ENCODE results near the gene CNRIP1. TPM values are rescaled to one million over a fixed set of nuclear protein-coding genes. Genes with fewer than 3 reads are reported as not detected.

CNRIP1 gene
- total RNA-seq, 1 experiment from 2014 or later, result not detected

DNA sequence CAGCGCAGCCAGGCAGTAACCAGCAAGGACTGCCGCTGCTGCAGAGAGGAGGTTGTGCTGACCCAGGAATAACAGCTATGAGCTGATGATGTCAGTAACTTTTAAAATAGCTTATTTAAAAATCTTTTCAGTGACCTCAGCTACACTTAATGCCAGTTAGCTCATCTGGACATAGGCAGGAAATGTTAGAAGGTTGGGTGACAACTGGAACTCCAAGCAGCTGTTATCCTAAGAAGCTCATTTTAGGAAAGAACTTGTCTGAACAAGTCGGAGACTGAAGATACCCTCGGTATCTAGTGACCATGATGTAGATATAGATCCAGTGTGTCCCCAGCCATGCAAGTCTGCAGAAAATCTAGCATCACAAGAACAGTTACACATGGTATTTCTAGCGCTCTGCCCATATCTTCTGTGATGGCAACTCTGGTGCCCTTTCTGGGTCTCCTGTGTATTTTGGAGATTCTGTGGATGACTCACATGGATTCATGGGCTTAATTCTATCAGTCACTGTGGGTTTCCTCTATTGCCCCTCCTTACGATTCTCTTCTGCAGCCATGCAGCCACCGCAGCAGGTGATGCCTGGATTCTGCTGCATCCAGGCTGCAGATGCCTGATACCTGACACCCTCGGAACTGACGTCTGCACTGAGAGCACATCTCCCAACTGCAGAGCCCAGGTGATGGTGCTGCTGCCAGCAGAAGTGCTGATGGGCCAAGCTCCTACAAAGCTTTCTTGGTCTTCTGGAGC is 25.6 kb upstream of the CNRIP1 start:
- CTCF ChIA-PET, result no interaction called here
- H3K27me3 Mint-ChIP-seq (ENCODE audit: insufficient read depth, unreplicated experiment), result peaks cover 24% of the 10 kb centered on the region
- POLR2A ChIA-PET, result no interaction called here

GRCh38 chr2:68344031-68344430 is 24.3 kb upstream of the CNRIP1 start:
- no TSS peak for BruUV-seq (replicated peaks)
- Histone ChIP-seq H3K4me1 (no peaks in the 10 kb centered on the region), H3K36me3 (ENCODE audit: control insufficient read depth, insufficient read depth, low read length) (no peaks in the 10 kb centered on the region), H3K27me3 (replicated peaks; ENCODE audit: control insufficient read depth, insufficient read depth, low read length) (no peaks in the 10 kb centered on the region), H3K4me3 (ENCODE audit: low read depth, low read length) (no peak overlapping the region), H3K9me3 (no peaks in the 10 kb centered on the region)
- intact Hi-C loops (cut with micrococcal nuclease; ENCODE audit: unreplicated experiment), result no loop called here
- no peak for DNase-seq
- Mint-ChIP-seq H3K27ac (ENCODE audit: unreplicated experiment) (no peak overlapping the region), H3K9me3 (ENCODE audit: unreplicated experiment) (no peaks in the 10 kb centered on the region), H3K36me3 (ENCODE audit: insufficient read depth, unreplicated experiment) (no peaks in the 10 kb centered on the region), H3K27me3 (ENCODE audit: insufficient read depth, unreplicated experiment) (peaks cover 19% of the 10 kb centered on the region), H3K4me1 (ENCODE audit: low read depth, unreplicated experiment) (no peaks in the 10 kb centered on the region), H3K4me3 (ENCODE audit: unreplicated experiment) (no peak overlapping the region)
- POLR2A ChIA-PET, result no interaction called here
- CTCF ChIA-PET, result no interaction called here
- TF ChIP-seq CTCF (IDR thresholded peaks at IDR 0.05; ENCODE audit: insufficient read depth in 1 of 2, low read depth in 1 of 2, low read length in 1 of 2, severe bottlenecking in 1 of 2, unreplicated experiment in 1 of 2), result no peak

More for the DNA sequence above, 25.6 kb upstream of the CNRIP1 start:
- H3K4me1 ChIP-seq, result no peaks in the 10 kb centered on the region
- H3K4me1 Mint-ChIP-seq (ENCODE audit: low read depth, unreplicated experiment), result no peaks in the 10 kb centered on the region
- no peaks in the 10 kb centered on the region for H3K9me3 Mint-ChIP-seq (ENCODE audit: unreplicated experiment)
- no peak overlapping the region for H3K4me3 ChIP-seq (ENCODE audit: low read depth, low read length)
- no TSS peak for BruUV-seq (replicated peaks)
- no peaks in the 10 kb centered on the region for H3K36me3 Mint-ChIP-seq (ENCODE audit: insufficient read depth, unreplicated experiment)
- H3K9me3 ChIP-seq, result no peaks in the 10 kb centered on the region
- no peaks in the 10 kb centered on the region for H3K36me3 ChIP-seq (ENCODE audit: control insufficient read depth, insufficient read depth, low read length)
- no peaks in the 10 kb centered on the region for H3K27me3 ChIP-seq (replicated peaks; ENCODE audit: control insufficient read depth, insufficient read depth, low read length)
- no peak for DNase-seq
- no peak for TF ChIP-seq CTCF (IDR thresholded peaks at IDR 0.05; ENCODE audit: insufficient read depth in 1 of 2, low read depth in 1 of 2, low read length in 1 of 2, severe bottlenecking in 1 of 2, unreplicated experiment in 1 of 2)
- intact Hi-C loops (cut with micrococcal nuclease; ENCODE audit: unreplicated experiment), result no loop called here
- no peak overlapping the region for H3K27ac Mint-ChIP-seq (ENCODE audit: unreplicated experiment)
- no peak overlapping the region for H3K4me3 Mint-ChIP-seq (ENCODE audit: unreplicated experiment)

- H3K27me3 ChIP-seq (replicated peaks; ENCODE audit: control insufficient read depth, insufficient read depth, low read length), result no peaks in the 10 kb centered on the region
- no peaks in the 10 kb centered on the region for H3K9me3 ChIP-seq
- peaks cover 12% of the 10 kb centered on the region for H3K27me3 Mint-ChIP-seq (ENCODE audit: insufficient read depth, unreplicated experiment)
- no peaks in the 10 kb centered on the region for H3K4me1 Mint-ChIP-seq (ENCODE audit: low read depth, unreplicated experiment)
- CTCF ChIA-PET, result interaction anchor here (0.6 kb wide), 1 partner anchor 554 kb away, joined by 3 read pairs; no protein-coding TSS in a partner anchor
- H3K36me3 ChIP-seq (ENCODE audit: control insufficient read depth, insufficient read depth, low read length), result no peaks in the 10 kb centered on the region
- no peaks in the 10 kb centered on the region for H3K9me3 Mint-ChIP-seq (ENCODE audit: unreplicated experiment)
- no peak for TF ChIP-seq CTCF (IDR thresholded peaks at IDR 0.05; ENCODE audit: insufficient read depth in 1 of 2, low read depth in 1 of 2, low read length in 1 of 2, severe bottlenecking in 1 of 2, unreplicated experiment in 1 of 2)
- no peak for DNase-seq
- H3K27ac Mint-ChIP-seq (ENCODE audit: unreplicated experiment), result no peak overlapping the region
- H3K4me3 Mint-ChIP-seq (ENCODE audit: unreplicated experiment), result no peak overlapping the region
- intact Hi-C loops (cut with micrococcal nuclease; ENCODE audit: unreplicated experiment), result no loop called here
- no TSS peak for BruUV-seq (replicated peaks)
- POLR2A ChIA-PET, result no interaction called here
- H3K4me1 ChIP-seq, result no peaks in the 10 kb centered on the region
- no peaks in the 10 kb centered on the region for H3K36me3 Mint-ChIP-seq (ENCODE audit: insufficient read depth, unreplicated experiment)
- H3K4me3 ChIP-seq (ENCODE audit: low read depth, low read length), result no peak overlapping the region
These were observed 22.7 kb upstream of the CNRIP1 start for GRCh38 chr2:68342470-68342869.

All from Caco-2 (cell line).